NCI-H1436 treated with DMSO at 0.1 percent for 48 hours (cell line): ENCODE data around the gene AQP1.

Source experiments
- DNase-seq: peaks from one replicate; lab custom pipeline; 2025; lab: John Stamatoyannopoulos, UW

The AQP1 gene

DNA sequence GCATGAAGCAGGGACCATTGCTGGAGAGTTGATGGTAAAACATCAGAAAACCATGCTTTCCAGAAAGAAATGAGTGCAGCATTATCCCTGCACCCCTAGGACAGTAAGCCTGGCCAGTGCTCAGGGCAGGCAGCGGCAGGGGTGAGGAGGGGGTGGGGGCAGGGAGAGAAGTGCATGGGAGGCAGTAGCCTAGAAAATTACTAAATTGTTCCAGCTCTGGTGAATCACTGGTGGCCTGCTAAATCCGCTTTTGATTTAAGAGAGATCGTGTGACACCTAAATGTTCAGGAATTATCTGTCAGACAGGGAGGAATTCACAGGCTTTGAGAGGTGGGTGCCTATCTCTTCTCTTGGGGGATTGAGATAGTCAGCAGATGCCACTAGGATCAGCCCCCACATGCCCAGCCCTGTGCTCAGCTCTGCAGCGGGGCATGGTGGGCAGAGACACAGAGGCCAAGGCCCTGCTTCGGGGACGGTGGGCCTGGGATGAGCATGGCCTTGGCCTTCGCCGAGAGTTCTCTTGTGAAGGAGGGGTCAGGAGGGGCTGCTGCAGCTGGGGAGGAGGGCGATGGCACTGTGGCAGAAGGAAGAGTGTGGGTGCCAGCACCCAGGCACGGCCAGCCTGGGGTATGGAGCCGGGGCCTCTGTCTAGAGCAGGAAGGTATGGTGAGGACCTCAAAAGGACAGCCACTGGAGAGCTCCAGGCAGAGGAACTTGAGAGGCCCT lies 5.0 kb upstream of the AQP1 start:
- DNase-seq = no peak

DNA sequence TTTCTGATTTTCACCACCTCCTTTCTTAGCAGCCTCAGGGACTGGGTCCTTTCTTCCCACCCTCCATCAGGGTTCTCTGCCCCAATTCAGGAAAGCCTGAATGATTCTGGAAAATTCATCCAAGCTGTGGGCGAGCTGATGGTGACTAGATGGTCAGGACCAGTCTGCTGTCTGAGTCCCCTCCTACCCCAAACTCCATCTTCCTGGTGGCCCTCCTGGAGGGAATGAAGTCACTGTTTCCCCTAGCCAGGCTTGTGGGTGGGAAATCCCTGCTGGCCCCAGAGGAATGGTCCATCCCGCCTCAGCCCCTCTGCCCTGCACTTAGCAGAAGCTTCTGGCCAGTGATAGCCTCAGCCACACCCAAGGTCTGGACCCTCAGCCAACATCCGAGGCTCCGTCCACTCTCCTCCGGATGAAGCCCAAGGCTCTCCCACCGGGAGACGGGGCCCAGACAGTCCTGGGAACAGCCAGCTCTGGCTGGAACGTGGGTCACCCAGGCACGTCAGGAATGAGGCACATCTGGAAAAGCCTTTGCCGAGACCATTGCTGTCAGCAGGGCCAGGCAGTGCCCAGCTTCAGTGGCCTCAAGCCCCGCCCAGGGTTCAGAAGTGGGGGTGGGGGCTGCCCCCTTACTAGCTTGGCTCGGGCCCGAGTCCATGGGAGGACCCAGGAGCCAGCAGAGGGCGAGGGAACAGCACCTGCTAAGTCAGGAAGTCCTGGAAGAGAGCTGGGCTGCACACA lies 4.0 kb upstream of the AQP1 start:
- DNase-seq = no peak

DNA sequence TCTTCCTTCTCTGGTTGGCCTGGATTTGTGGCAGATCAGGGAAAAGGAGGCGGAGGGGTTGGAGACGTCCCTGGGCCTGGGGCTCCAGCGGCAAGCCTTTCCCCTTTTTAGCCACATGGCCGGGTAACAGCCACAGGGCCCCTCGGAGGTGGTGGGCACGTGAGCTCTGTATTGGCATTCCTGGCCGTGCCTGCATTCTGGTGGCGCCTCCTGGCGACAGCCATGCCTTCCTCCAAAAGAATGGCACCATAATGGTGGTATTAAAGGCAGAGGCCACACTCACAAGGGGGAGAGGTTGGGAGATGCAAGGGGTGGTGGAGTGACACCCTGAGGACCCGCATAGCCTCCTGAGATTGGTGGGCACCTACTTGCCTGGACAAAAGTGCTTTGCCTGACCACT lies 3.0 kb upstream of the AQP1 start:
- no peak for DNase-seq

DNA sequence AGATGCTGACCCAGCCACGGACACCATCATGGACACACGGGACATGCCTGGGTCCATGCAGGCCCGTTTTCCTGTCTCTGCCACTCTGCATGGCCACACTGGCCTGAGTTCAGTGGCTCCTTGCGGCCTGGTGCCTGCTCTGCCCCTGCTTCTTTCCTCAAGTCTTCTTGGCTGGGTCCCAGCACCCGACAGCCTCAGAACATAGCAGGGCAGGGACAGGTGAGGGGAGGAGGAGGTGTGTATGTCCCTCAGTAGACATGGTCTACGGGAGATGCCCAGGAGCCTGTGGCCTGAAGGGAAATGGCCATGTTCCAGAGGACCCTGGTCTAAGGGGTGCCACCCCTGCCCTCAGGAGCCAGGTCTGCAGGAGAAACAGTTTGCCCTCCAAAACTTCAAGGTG lies 2.2 kb upstream of the AQP1 start:
- no peak for DNase-seq

DNA sequence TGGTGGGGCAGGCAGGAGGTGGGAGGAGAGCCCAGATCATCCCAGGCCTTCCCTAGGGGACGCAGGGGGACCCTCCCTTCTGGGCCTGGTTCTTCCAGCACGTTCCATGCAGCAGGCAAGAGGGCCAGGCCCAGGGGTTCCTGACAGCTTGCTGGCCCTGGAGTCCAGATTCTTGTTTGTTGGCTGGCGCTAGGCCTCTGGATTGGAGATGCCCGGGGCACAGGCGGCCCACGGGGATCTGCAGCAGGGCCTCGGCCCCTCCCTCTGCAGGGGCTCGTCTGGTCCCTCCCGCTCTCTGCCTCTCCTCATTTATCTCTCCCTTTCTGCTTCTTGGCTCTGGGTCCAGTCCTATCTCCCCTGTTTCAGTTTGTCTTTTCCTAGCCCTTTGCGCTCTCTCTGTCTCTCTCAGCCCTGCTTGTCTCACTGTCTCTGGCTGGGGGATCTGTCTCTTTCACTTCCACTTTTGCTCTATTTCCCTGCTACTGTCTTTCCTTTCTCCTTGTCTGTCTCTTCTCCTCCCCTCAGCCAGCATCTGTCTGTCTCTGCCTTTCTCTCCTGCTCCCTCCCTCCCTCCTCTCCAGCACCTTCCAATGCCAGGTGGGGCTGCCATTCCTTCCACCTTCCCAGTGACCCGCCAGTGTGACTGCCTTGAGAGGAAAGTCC lies 1.1 kb upstream of the AQP1 start:
- no peak for DNase-seq

DNA sequence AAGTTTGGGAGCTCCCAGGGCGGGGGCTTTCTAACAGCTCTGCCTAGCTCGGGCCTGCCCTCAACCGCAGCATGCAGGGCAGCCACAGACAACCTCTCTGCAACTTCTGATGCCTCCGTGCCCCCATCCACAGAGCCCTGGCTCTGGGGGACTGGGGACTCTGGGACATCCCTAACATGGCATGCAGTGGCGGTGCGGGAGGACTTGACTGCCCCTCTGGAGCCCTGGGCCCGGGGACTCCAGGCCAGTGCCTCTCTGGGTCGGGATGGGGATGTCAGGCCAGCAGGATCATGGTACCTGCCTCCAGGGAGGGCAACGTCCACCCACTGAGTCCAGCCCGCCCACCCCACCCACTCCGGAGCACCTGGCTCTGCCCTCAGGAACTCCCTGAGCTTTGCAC lies 520 bp upstream of the AQP1 start:
- no peak for DNase-seq

DNA sequence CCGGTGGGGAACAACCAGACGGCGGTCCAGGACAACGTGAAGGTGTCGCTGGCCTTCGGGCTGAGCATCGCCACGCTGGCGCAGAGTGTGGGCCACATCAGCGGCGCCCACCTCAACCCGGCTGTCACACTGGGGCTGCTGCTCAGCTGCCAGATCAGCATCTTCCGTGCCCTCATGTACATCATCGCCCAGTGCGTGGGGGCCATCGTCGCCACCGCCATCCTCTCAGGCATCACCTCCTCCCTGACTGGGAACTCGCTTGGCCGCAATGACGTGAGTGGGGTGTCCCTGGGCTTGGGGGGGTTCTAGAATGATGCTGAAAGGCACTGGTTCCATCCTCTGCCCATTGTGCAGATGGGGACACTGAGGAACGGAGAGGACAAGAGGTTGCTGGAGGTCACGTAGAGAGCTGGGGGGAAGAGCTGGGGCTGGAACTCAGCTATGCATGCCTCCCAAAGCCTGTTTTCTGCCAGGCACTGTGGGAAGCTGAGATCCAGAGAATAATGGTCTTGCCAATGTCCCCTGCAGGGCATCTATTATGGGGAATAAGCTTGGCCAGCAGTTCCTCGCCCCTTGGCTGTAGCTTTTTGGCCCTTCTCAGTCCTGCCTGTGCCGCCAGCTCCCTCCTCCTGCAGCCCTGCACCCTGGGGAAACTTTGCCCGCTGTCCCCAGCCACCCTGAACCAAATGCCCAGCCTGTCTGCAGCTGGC lies 523 bp downstream of the AQP1 start:
- DNase-seq = no peak

DNA sequence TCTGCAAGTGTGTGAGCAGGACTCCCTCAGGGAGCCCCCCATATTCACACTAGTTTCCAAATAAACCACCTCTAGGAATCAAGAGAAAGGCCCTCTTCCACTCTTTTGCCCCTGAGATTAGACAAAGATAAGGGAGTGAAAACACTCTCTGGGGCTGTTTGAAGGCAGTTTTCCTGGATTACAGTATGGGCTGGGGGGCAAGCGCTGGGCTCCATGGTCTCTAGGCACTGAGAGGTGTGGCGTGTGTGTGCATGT lies 1.0 kb downstream of the AQP1 start:
- no peak for DNase-seq

DNA sequence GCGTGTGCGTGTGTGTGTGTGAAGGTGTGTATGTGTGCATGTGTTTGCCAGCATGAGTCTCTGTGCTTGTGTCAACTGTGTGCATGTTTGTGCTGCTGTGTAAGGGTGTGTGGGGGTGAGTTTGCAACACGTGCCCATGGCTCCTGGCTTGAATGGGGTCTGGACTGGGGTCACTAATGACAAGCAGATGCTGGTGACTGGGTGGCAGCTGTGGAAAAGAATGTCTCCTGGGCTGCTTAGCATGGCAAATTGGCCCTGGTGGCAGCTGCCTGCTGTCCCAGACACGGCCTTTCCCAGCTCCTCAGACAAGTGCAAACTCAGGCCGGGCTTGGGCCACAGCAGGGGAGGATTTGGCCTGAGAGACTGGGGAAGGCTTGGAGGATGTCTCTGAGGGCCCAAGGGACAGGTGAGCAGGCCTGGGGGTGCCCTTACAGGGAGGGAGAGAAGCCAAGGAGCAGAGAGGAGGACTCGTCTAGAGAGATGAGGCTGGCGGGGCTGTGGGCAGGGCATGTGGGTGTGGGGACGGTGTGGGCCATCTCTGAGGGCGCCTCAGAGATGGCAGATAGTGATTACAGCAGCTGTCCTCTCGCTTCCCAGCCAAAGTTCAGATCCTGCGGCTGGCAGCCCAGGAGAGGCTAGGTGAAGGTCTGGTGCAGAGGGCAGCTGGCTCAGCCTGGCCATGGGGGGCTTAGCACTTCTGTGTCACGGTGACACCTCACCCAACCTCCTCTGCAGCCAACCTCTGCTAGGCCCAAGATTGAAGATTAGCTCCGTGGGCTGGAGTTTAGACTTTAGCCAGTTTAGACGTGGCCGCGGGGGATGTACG lies 1.5 kb downstream of the AQP1 start:
- no peak for DNase-seq

DNA sequence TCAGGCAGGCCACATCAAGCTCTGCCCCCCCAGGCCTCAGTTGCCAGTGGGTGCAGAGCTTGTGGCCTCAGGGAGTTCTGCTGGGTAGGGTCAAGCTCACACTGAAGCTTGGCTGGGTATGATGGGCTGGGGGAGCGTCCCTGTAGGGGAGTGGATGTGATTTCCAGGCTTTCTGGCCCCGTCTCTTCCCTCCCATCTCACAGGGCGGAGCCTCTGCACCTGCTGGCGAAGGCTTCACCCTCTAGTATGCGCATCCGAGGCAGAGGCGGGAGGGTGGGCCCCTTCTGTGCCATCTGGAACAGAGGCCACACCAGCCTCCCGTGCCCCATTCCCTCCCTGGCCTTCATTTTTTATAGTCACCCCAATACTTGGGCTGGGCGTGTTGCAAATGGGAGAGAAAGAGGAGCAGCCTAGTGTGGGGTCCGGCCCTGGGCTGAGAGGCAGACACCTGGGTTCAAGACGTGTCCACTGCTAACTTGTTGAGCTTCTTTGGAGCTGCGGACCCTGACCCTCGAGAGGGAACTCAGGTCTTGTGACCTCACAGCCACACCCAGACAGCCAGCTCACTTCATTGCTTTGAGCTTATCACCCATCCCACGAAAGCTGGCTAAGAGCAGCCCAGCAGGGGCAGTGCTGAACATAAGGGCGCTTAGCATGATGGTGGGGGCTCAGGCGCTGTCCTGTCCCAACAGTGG lies 2.3 kb downstream of the AQP1 start:
- DNase-seq = no peak

DNA sequence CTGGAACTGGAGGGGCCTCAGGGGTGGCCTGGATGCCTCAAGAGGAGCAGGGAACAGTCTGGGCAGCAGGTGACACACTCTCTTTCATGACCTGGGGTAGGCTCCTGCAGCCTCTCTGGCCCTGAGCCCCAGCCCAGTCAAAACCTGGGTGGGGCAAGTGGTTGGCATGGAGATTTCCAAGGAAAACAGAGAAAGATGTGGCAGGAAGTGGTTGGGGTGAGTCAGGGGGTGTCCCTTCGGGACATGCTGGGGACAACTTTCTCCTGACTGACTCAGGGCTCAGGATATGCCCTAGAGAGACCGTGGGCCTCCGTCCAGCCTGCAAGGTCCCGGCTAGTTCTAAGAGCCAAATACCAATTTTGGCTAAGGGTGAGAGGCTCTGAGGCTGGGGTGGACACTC lies 2.9 kb downstream of the AQP1 start:
- no peak for DNase-seq

DNA sequence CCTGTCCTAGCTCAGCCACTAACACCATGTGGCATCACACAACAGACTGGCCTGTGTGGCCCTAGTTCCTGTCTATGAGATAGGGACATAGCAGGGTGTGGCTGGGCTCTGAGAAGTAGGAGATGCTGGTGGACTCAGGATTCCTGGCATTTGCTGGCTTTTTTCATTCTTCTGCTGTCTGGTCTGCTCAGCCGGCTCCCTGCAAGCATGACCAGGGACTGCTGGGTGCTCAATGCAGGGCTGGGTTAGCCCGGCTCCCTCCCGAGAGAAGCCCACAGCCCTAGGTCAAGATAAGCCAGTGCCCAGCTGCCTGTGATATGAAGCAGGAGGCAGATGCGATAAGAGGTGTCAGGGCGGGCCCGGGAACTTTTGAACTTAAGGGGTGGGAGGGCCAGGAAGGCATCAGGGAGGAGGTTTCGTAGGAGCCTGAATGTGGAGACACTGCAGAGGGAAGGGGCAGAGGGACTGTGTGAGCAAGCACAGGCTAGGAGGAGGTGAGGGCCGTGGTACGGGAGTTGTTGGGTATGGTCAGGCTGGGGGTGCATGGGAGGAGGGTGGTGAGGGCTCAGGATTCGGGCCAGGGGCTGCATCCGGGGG lies 3.5 kb downstream of the AQP1 start:
- DNase-seq = no peak

DNA sequence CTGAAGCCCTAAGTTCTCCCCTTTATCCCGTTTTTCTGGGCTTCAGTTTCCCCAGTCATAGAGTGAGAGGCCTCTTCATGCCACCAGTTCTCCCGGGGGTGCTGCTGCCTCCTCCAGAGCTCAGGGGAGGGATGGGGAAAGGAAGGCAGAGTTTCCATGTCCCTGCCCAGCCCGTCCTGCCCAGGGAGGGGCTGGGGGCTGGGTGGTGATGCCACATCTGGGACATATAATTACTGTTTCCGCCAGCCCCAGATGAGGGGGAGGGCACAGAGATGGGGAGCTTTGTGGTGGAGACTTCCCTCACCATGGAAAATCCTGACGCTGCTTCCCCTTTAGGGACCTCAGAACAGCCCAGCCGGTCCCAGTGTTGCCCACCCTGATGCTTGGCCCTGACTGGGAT lies 4.1 kb downstream of the AQP1 start:
- DNase-seq = no peak

DNA sequence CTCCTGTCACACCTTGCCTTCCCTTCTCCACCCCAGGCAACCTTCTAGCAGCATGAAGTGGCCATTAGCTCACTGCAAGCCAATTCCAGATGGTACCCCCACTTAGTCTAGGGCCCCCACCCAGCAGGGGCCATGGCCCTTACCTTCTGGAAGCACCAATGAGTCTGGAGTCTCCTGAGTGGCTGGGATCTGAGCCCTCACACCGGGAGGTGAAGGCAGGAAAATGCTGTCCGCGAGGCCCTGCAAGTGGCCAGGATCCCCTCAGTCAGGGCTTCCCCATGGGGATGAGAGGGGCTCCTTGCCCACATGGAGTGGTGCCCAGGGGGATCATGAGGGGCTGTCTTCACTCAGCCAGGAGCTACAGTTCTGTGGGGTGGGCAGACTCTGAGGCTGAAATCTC lies 4.6 kb downstream of the AQP1 start:
- DNase-seq = no peak

DNA sequence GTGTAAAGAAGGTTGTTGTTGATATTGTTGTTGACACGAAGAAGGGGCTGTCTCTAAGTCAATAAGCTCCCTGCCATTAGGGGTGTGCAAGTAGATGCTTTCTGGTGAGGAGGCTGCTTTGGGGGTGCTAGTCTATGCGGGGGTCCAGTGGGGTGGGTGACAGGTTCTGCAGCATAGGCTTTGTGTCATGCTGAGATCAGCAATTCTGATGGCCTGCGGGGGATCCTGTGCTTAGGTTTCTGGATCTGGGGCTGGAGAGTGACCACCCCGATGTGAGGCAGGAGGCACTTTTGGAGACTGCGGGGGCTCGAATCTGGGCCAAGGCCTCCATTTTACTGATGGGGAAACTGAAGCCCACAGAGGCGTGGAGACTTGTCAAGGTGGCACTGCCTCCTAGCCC lies 5.1 kb downstream of the AQP1 start:
- DNase-seq = no peak

DNA sequence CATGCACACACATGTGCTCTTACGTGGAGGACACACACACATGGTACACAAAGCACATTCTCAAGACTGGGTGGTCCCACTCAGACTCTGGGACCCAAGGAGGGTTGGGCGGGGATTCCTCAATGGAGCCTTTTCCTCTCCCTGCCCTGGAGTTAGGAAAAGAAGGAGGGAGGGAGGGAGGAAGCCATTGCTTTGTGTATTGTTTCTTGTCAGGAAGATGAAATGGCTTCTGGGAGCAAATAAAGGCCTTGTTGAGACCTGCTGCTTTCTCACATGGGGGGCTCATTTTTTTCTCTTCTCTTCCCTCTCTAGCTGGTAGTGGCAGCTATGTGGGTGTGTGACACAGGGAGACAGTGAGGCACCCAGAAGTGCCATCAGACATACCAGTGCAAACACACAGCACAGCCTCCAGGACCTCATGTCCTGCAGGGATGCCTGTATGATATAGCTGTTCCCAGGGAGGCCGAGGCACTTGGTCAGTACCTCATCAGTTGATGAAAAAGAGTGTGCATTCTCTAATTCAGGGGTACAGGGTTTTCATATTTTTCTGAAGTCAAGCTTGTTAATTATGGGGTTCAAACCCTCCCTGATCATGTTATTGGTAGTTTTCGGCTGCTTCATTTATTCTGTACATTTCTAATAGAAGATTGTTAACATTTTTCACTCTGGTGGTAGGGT lies 5.7 kb downstream of the AQP1 start:
- DNase-seq = no peak

DNA sequence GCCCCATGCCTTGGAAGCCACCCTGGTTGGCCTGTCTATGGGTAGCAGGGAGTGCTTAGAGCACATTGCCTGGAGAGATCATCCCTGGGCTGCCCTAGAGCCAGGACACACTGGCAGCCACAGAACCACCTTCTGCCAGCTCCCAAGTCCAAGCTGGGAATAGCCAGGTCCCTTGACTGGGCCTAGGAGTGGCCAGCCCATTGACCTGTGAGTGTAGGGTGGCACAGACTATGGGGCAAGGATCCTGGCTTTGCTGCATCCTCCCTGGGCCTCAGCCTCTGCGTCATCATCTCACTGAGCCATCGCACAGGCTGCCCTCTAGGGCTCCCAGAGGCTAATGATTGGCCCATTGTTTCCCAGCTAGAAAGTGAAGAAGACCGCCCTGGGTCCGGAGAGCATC lies 7.0 kb downstream of the AQP1 start:
- DNase-seq = no peak

DNA sequence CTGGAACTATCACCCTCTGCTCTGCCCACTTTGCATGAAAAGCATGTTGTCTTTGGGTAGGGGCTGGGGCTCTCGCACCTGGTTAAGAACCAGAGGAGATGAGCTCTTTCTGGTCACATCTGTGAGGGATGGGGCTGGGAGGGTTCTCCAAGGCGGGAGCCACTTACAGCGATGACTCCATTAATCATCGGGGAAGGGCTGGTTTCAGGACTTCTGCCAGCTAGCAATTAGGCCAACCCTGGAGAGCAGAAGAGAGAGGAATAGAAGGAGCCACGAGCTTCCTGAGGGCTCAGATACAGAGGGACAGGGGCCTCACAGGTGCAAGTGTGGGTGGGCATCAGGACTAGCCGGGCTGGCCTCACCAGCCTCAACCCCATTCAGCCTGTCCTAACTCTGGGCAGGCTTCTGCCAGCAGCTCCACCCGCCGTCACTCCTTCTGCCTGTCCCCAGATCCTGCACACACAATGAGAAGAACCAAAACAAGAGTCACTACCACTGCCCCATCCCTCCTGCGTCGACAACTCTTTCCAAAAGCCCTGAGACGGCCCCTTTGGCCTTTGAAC lies 8.4 kb downstream of the AQP1 start:
- no peak for DNase-seq

DNA sequence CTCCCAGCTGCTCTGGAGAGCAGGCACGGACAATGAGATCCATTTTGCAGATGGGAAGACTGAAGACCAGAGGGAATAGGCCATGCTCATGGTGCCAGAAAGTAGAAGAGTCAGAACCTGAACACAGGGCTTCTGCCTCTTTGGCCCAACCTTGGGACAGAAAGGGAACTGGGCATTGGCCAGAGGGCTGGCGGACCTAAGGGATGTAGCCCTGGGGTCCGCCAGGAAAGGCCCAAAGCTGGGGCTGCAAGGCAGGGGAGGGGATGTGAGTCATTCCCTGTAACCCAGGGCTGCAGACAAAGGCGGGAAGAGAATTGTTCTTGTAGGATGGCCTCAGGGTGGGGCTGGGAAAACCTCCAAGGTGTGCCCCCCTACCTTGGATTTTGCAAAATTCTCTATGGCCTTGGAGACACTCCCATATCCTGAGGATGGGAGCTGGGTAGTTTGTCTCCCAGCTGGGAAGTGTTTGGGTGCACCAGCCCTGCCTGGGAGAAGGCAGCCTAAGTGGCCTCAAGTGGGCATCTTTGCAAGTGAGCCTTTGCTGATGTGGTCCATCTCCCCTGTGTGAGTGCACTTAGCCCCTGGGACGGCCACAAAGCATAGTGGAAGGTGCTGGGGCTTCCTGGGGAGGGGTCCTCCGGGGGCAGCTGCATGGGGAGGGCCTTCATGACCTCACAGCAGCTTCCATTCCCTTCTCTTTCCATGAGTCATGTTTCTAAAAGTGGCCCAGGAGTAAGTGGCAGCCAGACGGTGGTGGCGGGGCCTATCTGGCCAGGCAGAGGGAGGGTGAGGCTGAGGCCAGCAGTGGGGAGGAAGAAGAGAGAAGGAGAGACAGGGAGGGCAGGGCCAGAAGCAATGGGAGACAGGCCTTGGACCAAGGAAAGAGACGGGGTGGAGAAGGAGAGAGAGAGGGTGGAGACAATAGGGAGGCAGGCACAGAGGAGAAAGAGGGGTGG lies 9.2 kb downstream of the AQP1 start:
- no peak for DNase-seq
